ENCODE results near the gene CYP3A7. TPM values are rescaled to one million over a fixed set of nuclear protein-coding genes. Genes with fewer than 3 reads are reported as not detected.
"Not testable (repeated sequence)": the region's sequence is repeated elsewhere in the genome, so short reads cannot be mapped to it uniquely, and the experiment has no call there.

CYP3A7 gene
- total RNA-seq, 3 donors from 2014 or later: 0.39 to 0.82 TPM; not detected in 1

DNA sequence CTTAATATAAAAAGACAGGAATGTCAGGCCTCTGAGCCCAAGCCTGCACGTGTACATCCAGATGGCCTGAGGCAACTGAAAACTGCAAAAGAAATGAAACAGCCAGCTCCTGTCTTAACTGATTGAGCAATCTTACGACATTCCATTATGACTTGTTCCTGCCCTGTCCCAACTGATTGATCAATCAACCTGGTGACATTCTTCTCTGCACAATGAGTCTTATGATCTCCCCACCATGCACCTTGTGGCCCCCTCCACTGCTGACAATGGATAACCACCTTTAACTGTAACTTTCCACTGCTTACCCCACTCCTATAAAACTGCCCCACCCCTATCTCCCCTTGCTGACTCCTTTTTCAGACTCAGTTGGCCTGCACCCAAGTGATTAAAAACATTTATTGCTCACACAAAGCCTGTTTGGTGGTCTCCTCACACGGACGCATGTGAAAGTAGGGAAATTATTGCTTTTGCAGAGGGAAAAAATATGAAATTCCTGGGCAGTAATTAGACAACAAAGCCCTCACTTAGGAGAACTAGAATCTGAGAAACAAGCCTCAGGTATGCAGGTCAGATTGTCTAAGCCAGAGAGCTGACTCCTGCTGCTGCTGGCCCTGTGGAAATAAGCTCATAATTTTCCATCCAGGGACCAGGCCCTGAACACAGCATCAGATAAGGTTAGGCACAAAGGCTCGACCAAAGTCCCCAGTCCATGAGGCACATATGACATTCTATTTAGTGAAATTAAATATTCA, 5.3 kb downstream of the CYP3A7 start:
- no peak overlapping the region for H3K4me3 ChIP-seq
- ATAC-seq (peak; percentile 24), DNase-seq (no peak)
- no peaks in the 10 kb centered on the region for H3K9me3 ChIP-seq
- H3K36me3 ChIP-seq (ENCODE audit: low read depth): no peaks in the 10 kb centered on the region
- TF ChIP-seq, protein P1, sequence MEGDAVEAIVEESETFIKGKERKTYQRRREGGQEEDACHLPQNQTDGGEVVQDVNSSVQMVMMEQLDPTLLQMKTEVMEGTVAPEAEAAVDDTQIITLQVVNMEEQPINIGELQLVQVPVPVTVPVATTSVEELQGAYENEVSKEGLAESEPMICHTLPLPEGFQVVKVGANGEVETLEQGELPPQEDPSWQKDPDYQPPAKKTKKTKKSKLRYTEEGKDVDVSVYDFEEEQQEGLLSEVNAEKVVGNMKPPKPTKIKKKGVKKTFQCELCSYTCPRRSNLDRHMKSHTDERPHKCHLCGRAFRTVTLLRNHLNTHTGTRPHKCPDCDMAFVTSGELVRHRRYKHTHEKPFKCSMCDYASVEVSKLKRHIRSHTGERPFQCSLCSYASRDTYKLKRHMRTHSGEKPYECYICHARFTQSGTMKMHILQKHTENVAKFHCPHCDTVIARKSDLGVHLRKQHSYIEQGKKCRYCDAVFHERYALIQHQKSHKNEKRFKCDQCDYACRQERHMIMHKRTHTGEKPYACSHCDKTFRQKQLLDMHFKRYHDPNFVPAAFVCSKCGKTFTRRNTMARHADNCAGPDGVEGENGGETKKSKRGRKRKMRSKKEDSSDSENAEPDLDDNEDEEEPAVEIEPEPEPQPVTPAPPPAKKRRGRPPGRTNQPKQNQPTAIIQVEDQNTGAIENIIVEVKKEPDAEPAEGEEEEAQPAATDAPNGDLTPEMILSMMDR (IDR thresholded peaks at IDR 0.05): no peak
- no peaks in the 10 kb centered on the region for H3K4me1 ChIP-seq (ENCODE audit: low read depth)
- intact Hi-C loops (cut with DNase I, micrococcal nuclease): no loop called here

DNA sequence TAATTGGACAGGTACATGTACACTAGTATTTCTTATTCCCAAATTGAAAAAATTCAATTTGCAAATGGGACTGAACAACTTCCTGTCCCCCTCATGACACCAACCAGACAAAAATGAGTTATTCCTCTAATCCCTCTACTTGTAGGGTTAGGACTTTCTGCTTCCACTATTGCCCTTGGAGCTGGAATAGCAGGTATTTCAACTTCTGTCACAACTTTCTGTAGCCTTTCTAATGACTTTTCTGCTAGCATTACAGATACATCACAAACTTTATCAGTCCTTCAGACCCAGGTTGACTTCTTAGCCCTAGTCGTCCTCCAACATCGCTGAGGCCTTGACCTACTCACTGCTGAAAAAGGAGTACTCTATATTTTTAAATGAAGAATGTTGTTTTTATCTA, 6.4 kb downstream of the CYP3A7 start:
- Histone ChIP-seq H3K4me1 (ENCODE audit: low read depth) (no peaks in the 10 kb centered on the region), H3K4me3 (no peak overlapping the region), H3K36me3 (ENCODE audit: low read depth) (no peaks in the 10 kb centered on the region), H3K9me3 (no peaks in the 10 kb centered on the region)
- TF ChIP-seq, protein P1 (IDR thresholded peaks at IDR 0.05): no peak
- ATAC-seq (no peak), DNase-seq (no peak)
- intact Hi-C loops (cut with DNase I, micrococcal nuclease): no loop called here

DNA sequence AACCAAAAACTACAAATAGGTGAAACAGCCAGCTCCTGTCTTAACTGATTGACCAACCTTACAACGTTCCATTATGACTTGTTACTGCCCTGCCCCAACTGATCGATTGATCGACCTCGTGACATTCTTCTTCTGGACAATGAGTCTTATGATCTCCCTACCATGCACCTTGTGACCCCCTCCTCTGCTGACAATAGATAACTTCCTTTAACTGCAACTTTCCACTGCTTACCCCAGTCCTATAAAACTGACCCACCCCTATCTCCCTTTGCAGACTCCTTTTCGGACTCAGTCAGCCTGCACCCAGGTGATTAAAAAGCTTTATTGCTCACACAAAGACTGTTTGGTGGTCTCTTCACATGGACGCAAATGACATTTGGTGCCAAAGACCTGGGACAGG, 11.8 kb downstream of the CYP3A7 start:
- DNase-seq; H3K36me3 ChIP-seq (ENCODE audit: low read depth); intact Hi-C loops (cut with DNase I, micrococcal nuclease); H3K4me3 ChIP-seq; ATAC-seq; H3K4me1 ChIP-seq (ENCODE audit: low read depth); H3K9me3 ChIP-seq: not testable (repeated sequence)

DNA sequence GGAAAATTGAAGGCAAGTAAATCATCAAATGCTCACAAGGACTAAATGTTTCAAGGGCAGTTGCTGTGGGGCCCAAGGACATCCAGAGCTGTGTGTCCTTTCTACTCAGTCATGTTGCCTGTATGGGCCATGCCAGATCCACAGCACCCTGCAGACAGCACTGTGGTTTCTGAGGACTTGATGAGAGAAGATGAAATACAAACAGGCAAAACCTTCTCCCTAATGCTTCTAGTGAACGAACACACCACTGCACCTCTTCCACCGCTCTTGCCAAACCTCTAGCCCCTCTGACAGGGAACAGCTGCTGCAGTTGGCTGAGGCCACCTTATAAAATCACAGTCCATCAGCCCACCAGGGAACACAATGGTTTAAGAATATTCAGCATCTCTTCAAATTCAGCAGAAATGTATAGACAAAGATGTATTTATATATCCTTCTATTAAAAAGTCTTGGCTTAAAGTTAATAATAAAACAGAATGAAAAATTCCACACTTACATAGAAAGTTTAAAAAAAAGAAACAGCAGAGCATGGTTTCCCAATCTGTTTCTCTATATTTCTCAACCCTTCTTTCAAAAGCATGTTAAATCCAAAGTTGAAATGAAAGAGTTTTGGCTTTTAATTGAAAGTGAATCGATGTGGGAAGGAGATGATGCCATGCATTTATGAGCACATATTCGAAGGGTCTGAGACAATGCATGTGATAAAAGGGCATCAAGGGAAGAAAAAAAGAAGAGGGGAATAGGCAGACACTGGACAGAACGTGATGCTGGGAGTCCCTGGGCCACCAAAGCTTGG, 14.0 kb downstream of the CYP3A7 start:
- TF ChIP-seq, protein P1 (IDR thresholded peaks at IDR 0.05): no peak
- intact Hi-C loops (cut with DNase I, micrococcal nuclease): no loop called here
- Histone ChIP-seq H3K36me3 (ENCODE audit: low read depth) (no peaks in the 10 kb centered on the region), H3K4me3 (no peak overlapping the region), H3K9me3 (no peaks in the 10 kb centered on the region), H3K4me1 (ENCODE audit: low read depth) (peaks cover 6% of the 10 kb centered on the region)
- peak; percentile 26 for ATAC-seq
- DNase-seq: no peak

DNA sequence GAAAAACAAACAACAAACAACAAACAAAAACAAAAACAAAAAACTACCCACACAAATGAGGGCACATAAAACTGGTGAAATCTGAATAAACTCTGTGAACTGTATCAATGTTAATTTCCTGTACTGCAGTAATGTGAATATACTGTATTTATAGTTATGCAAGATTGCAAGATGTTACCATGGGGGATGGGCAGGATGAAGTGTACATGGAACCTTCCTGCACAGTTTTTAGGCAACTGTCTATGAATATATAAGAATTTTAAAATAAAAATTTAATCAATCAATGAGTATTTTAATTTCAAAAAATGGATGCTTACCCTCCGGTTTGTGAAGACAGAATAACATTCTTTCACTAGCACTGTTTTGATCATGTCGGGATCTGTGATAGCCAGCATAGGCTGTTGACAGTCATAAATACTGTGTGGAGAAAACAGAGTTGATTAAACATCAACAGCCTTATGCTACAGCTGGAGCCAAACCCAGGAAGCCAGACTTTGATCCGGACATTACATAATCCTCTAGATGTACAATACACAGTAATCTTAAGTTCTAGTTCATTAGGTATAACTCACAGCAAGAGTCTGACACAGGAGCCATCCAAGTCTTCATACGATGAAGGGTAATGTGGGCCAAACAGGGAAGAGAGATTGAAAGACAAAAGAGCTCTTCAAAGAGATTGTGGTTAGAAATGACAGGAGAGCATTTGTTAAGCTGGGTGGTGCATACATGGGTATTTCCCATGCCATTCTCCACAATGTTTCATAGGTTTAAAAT, 14.8 kb downstream of the CYP3A7 start:
- ATAC-seq (peak; percentile 98), DNase-seq (peak in 1 of 3 donors; percentile 76)
- no peak overlapping the region for H3K4me3 ChIP-seq
- H3K9me3 ChIP-seq: no peaks in the 10 kb centered on the region
- H3K36me3 ChIP-seq (ENCODE audit: low read depth): no peaks in the 10 kb centered on the region
- peaks cover 6% of the 10 kb centered on the region for H3K4me1 ChIP-seq (ENCODE audit: low read depth)
- TF ChIP-seq, protein P1 (IDR thresholded peaks at IDR 0.05): no peak
- intact Hi-C loops (cut with DNase I, micrococcal nuclease): no loop called here

All from mucosa of descending colon (tissue), 3 donors.